NCI-H1417 treated with DMSO at 0.1 percent for 48 hours (cell line): ENCODE results near the gene KIF19.
"Not testable (repeated sequence)": the region's sequence is repeated elsewhere in the genome, so short reads cannot be mapped to it uniquely, and the experiment has no call there.

Experiments
- DNase-seq: peaks from one replicate; lab custom pipeline; 2025; lab: John Stamatoyannopoulos, UW

KIF19 gene

GRCh38 chr17:74325743-74326379 lies at the start of gene KIF19:
Gene KIF19 (plus strand): TSS chr17:74326226. CDS start chr17:74326350, 124 bp downstream.
- DNase-seq = no peak

GRCh38 chr17:74276541-74277009 lies 49.5 kb upstream of the KIF19 start:
- DNase-seq = no peak

- DNase-seq = no peak
Measured at GRCh38 chr17:74277935-74278334, 48.1 kb upstream of the KIF19 start.

GRCh38 chr17:74279617-74280016 lies 46.4 kb upstream of the KIF19 start:
- DNase-seq = not testable (repeated sequence)

GRCh38 chr17:74280093-74280513 lies 45.9 kb upstream of the KIF19 start:
- DNase-seq = no peak

- no peak for DNase-seq
Measured at GRCh38 chr17:74281799-74282198, 44.2 kb upstream of the KIF19 start.

GRCh38 chr17:74282274-74282586 lies 43.8 kb upstream of the KIF19 start:
- not testable (repeated sequence) for DNase-seq

GRCh38 chr17:74282587-74283370 lies 43.2 kb upstream of the KIF19 start:
- DNase-seq = no peak

GRCh38 chr17:74283371-74283673 lies 42.7 kb upstream of the KIF19 start:
- DNase-seq = no peak

- DNase-seq = no peak
Measured at GRCh38 chr17:74287031-74287602, 38.9 kb upstream of the KIF19 start.

GRCh38 chr17:74288785-74289184 lies 37.2 kb upstream of the KIF19 start:
- DNase-seq = no peak

- no peak for DNase-seq
Measured at GRCh38 chr17:74289688-74290087, 36.3 kb upstream of the KIF19 start.

GRCh38 chr17:74290340-74290739 lies 35.7 kb upstream of the KIF19 start:
- DNase-seq = no peak

- no peak for DNase-seq
Measured at GRCh38 chr17:74292495-74292894, 33.5 kb upstream of the KIF19 start.

- DNase-seq = no peak
Measured at GRCh38 chr17:74295625-74296547, 30.1 kb upstream of the KIF19 start.

- no peak for DNase-seq
Measured at GRCh38 chr17:74296548-74296936, 29.5 kb upstream of the KIF19 start.

GRCh38 chr17:74297941-74298340 lies 28.1 kb upstream of the KIF19 start:
- DNase-seq = no peak

- no peak for DNase-seq
Measured at GRCh38 chr17:74298778-74299177, 27.2 kb upstream of the KIF19 start.

- DNase-seq = no peak
Measured at GRCh38 chr17:74299226-74300009, 26.6 kb upstream of the KIF19 start.

GRCh38 chr17:74303305-74303704 lies 22.7 kb upstream of the KIF19 start:
- no peak for DNase-seq

- DNase-seq = no peak
Measured at GRCh38 chr17:74304184-74304583, 21.8 kb upstream of the KIF19 start.
